ENCODE measurements around the gene SERINC5. TPM values are rescaled to one million over a fixed set of nuclear protein-coding genes. Genes with fewer than 3 reads are reported as not detected.

SERINC5 gene
- total RNA-seq, 4 donors from 2014 or later, result 9.7 to 21.7 (median 17.3) TPM

- TF ChIP-seq CTCF (IDR thresholded peaks at IDR 0.05; ENCODE audit: low read depth), result no peak
These were observed 40.3 kb downstream of the SERINC5 start for GRCh38 chr5:80215523-80215922.

- TF ChIP-seq CTCF (IDR thresholded peaks at IDR 0.05; ENCODE audit: low read depth), result no peak
These were observed 42.4 kb downstream of the SERINC5 start for GRCh38 chr5:80213466-80213865.

- TF ChIP-seq CTCF (IDR thresholded peaks at IDR 0.05; ENCODE audit: low read depth), result no peak
These were observed 43.6 kb downstream of the SERINC5 start for GRCh38 chr5:80212171-80212667.

GRCh38 chr5:80211327-80211726 is 44.5 kb downstream of the SERINC5 start:
- no peak for TF ChIP-seq CTCF (IDR thresholded peaks at IDR 0.05; ENCODE audit: low read depth)

GRCh38 chr5:80210014-80210413 is 45.8 kb downstream of the SERINC5 start:
- TF ChIP-seq CTCF (IDR thresholded peaks at IDR 0.05; ENCODE audit: low read depth), result no peak

GRCh38 chr5:80208381-80208780 is 47.5 kb downstream of the SERINC5 start:
- TF ChIP-seq CTCF (IDR thresholded peaks at IDR 0.05; ENCODE audit: low read depth), result no peak

GRCh38 chr5:80207832-80208231 is 48.0 kb downstream of the SERINC5 start:
- TF ChIP-seq CTCF (IDR thresholded peaks at IDR 0.05; ENCODE audit: low read depth), result no peak

Data from subcutaneous adipose tissue (tissue), 4 donors.